Trophoblast cell (in vitro differentiated cells and primary cell): Measurements from ENCODE around the gene EML1.

Experiments
- DNase-seq, 2 donors: peaks; one replicate each; pipeline ENCODE4 v3.0.0-alpha.2; 2016
- H2AFZ ChIP-seq: 2 replicates; pipeline ENCODE4 v1.6.1; 2013; ENCODE audit warnings: low read length, moderate library complexity, mild to moderate bottlenecking; ENCODE audit not compliant: insufficient read depth, poor library complexity
- H2AK5ac ChIP-seq: 2 replicates; pipeline ENCODE4 v1.6.1; 2013; ENCODE audit warnings: mild to moderate bottlenecking, low read length
- H2BK120ac ChIP-seq: 2 replicates; pipeline ENCODE4 v1.6.1; 2013; ENCODE audit warnings: low read length, mild to moderate bottlenecking, moderate library complexity; ENCODE audit not compliant: insufficient read depth, poor library complexity
- H2BK12ac ChIP-seq: 2 replicates; pipeline ENCODE4 v1.6.1; 2013; ENCODE audit warnings: mild to moderate bottlenecking, low read length, moderate library complexity
- H2BK5ac ChIP-seq: 2 replicates; pipeline ENCODE4 v1.6.1; 2013; ENCODE audit warnings: low read length, low read depth, moderate library complexity, mild to moderate bottlenecking; ENCODE audit not compliant: poor library complexity
- H3K14ac ChIP-seq: 2 replicates; pipeline ENCODE4 v1.6.1; 2013; ENCODE audit warnings: mild to moderate bottlenecking, low read length
- H3K18ac ChIP-seq: 2 replicates; pipeline ENCODE4 v1.6.1; 2013; ENCODE audit warnings: mild to moderate bottlenecking, low read length
- H3K23ac ChIP-seq: 2 replicates; pipeline ENCODE4 v1.6.1; 2013; ENCODE audit warnings: low read length
- H3K27ac ChIP-seq: 2 replicates; pipeline ENCODE4 v1.5.1; 2013; ENCODE audit warnings: low read depth, mild to moderate bottlenecking, inconsistent platforms, low read length, moderate library complexity
- H3K27me3 ChIP-seq: 2 replicates; pipeline ENCODE4 v1.6.1; 2013; ENCODE audit warnings: inconsistent platforms, mild to moderate bottlenecking, low read length, moderate library complexity; ENCODE audit not compliant: insufficient read depth
- H3K36me3 ChIP-seq, 2 experiments: 1 replicate in 1 of 2; 2 replicates in 1 of 2; pipeline ENCODE4 v1.6.1; 2013; ENCODE audit warnings: low read length in 2 of 2, mild to moderate bottlenecking in 2 of 2, moderate library complexity in 1 of 2; ENCODE audit not compliant: insufficient read depth in 2 of 2, control insufficient read depth in 1 of 2
- H3K4ac ChIP-seq: 2 replicates; pipeline ENCODE4 v1.6.1; 2013; ENCODE audit warnings: low read depth, mild to moderate bottlenecking, low read length, moderate library complexity
- H3K4me1 ChIP-seq, 2 experiments: 1 replicate in 1 of 2; 2 replicates in 1 of 2; pipeline ENCODE4 v1.6.1; 2013; ENCODE audit warnings: low read length in 2 of 2, mild to moderate bottlenecking in 2 of 2, moderate library complexity in 1 of 2; ENCODE audit not compliant: insufficient read depth in 2 of 2, control insufficient read depth in 1 of 2
- H3K4me2 ChIP-seq: 2 replicates; pipeline ENCODE4 v1.6.1; 2013; ENCODE audit warnings: inconsistent platforms, mild to moderate bottlenecking, low read length, moderate library complexity
- H3K4me3 ChIP-seq: 2 replicates; pipeline ENCODE4 v1.5.1; 2013; ENCODE audit warnings: mild to moderate bottlenecking, low read depth, low read length, inconsistent platforms
- H3K79me1 ChIP-seq: one replicate; pipeline ENCODE4 v1.6.1; 2013; ENCODE audit warnings: low read length
- H3K79me2 ChIP-seq: 2 replicates; pipeline ENCODE4 v1.6.1; 2013; ENCODE audit warnings: low read length, mild to moderate bottlenecking; ENCODE audit not compliant: control insufficient read depth, insufficient read depth, poor library complexity
- H3K9ac ChIP-seq: 2 replicates; pipeline ENCODE4 v1.6.1; 2013; ENCODE audit warnings: mild to moderate bottlenecking, low read length
- H3K9me3 ChIP-seq: 2 replicates; pipeline ENCODE4 v1.6.1; 2013; ENCODE audit warnings: low read depth, mild to moderate bottlenecking, control low read depth, inconsistent platforms, low read length; ENCODE audit not compliant: insufficient read depth
- H4K12ac ChIP-seq: 2 replicates; pipeline ENCODE4 v1.6.1; 2013; ENCODE audit warnings: low read depth, mild to moderate bottlenecking, low read length, moderate library complexity
- H4K8ac ChIP-seq: 2 replicates; pipeline ENCODE4 v1.6.1; 2013; ENCODE audit warnings: low read depth, mild to moderate bottlenecking, low read length, moderate library complexity
- H4K91ac ChIP-seq: one replicate; pipeline ENCODE4 v1.6.1; 2013; ENCODE audit warnings: low read depth, mild to moderate bottlenecking, low read length, moderate library complexity
- WGBS: extraction: QIAGEN DNeasy Blood & Tissue Kit; methylation state at CpG from one replicate; pipeline ENCODE4 v1.1.7; 2013; ENCODE audit warnings: missing lambda C conversion rate; ENCODE audit not compliant: insufficient read length, insufficient coverage; ENCODE audit errors: extremely low coverage; 5-methylcytosine and 5-hydroxymethylcytosine counted together

The EML1 gene

GRCh38 chr14:99860219-99860618 lies 67.0 kb downstream of the EML1 start:
- no CpG with 5 or more reads among the region's 5 CpGs for WGBS
- Histone ChIP-seq H3K14ac (no peak overlapping the region), H4K91ac (no peak overlapping the region), H3K9ac (no peak overlapping the region), H3K79me1 (no peaks in the 10 kb centered on the region), H3K36me3 (no peaks in the 10 kb centered on the region), H3K4me3 (no peak overlapping the region), H3K4me2 (no peak overlapping the region), H4K12ac (no peak overlapping the region), H3K79me2 (no peaks in the 10 kb centered on the region), H2BK5ac (no peak overlapping the region), H3K9me3 (no peaks in the 10 kb centered on the region), H3K4ac (no peak overlapping the region), H3K18ac (no peak overlapping the region), H3K23ac (no peak overlapping the region), H3K4me1 (no peaks in the 10 kb centered on the region), H2AFZ (no peak overlapping the region), H4K8ac (no peak overlapping the region), H3K27me3 (no peaks in the 10 kb centered on the region), H2BK120ac (no peak overlapping the region), H2AK5ac (no peak overlapping the region), H2BK12ac (no peak overlapping the region), H3K27ac (no peak overlapping the region)
- peak; percentile 26 to 78 for DNase-seq

- no peak overlapping the region for H2BK120ac ChIP-seq
- H3K4me3 ChIP-seq: peak overlapping the region; percentile 37
- H3K36me3 ChIP-seq: no peaks in the 10 kb centered on the region
- H3K4me1 ChIP-seq: no peaks in the 10 kb centered on the region
- no peak overlapping the region for H3K14ac ChIP-seq
- H2AK5ac ChIP-seq: no peak overlapping the region
- no peak overlapping the region for H3K4ac ChIP-seq
- H4K91ac ChIP-seq: no peak overlapping the region
- no peak overlapping the region for H3K18ac ChIP-seq
- no CpG with 5 or more reads among the region's 4 CpGs for WGBS
- no peak overlapping the region for H3K9ac ChIP-seq
- H3K27ac ChIP-seq: no peak overlapping the region
- no peak overlapping the region for H2BK5ac ChIP-seq
- no peak overlapping the region for H2BK12ac ChIP-seq
- no peaks in the 10 kb centered on the region for H3K79me1 ChIP-seq
- no peaks in the 10 kb centered on the region for H3K9me3 ChIP-seq
- no peak overlapping the region for H4K8ac ChIP-seq
- no peaks in the 10 kb centered on the region for H3K27me3 ChIP-seq
- DNase-seq: no peak
- H3K4me2 ChIP-seq: no peak overlapping the region
- no peak overlapping the region for H2AFZ ChIP-seq
- no peaks in the 10 kb centered on the region for H3K79me2 ChIP-seq
- H4K12ac ChIP-seq: no peak overlapping the region
- H3K23ac ChIP-seq: no peak overlapping the region
Measured at GRCh38 chr14:99862136-99862535, 68.9 kb downstream of the EML1 start.

- Histone ChIP-seq H2AK5ac (no peak overlapping the region), H3K27me3 (no peaks in the 10 kb centered on the region), H3K4me3 (no peak overlapping the region), H3K79me2 (no peaks in the 10 kb centered on the region), H3K18ac (no peak overlapping the region), H3K4me1 (no peaks in the 10 kb centered on the region), H3K36me3 (no peaks in the 10 kb centered on the region), H3K23ac (no peak overlapping the region), H3K79me1 (no peaks in the 10 kb centered on the region), H3K4ac (no peak overlapping the region), H2BK5ac (no peak overlapping the region), H2AFZ (no peak overlapping the region), H4K91ac (no peak overlapping the region), H2BK12ac (no peak overlapping the region), H3K27ac (no peak overlapping the region), H2BK120ac (no peak overlapping the region), H3K9ac (no peak overlapping the region), H4K8ac (no peak overlapping the region), H4K12ac (no peak overlapping the region), H3K9me3 (no peaks in the 10 kb centered on the region), H3K14ac (no peak overlapping the region), H3K4me2 (no peak overlapping the region)
- no peak for DNase-seq
- no CpG with 5 or more reads among the region's 2 CpGs for WGBS
Measured at GRCh38 chr14:99863059-99863458, 69.8 kb downstream of the EML1 start.

- no peak overlapping the region for H4K91ac ChIP-seq
- no peaks in the 10 kb centered on the region for H3K9me3 ChIP-seq
- H3K79me2 ChIP-seq: no peaks in the 10 kb centered on the region
- no peak overlapping the region for H2BK5ac ChIP-seq
- H3K9ac ChIP-seq: no peak overlapping the region
- no peaks in the 10 kb centered on the region for H3K79me1 ChIP-seq
- no peak overlapping the region for H3K4me3 ChIP-seq
- H3K23ac ChIP-seq: no peak overlapping the region
- no CpG with 5 or more reads among the region's 2 CpGs for whole genome bisulfite sequencing
- H3K4me1 ChIP-seq: no peaks in the 10 kb centered on the region
- no peak for DNase-seq
- H3K4me2 ChIP-seq: no peak overlapping the region
- no peak overlapping the region for H3K27ac ChIP-seq
- H3K14ac ChIP-seq: no peak overlapping the region
- no peak overlapping the region for H4K12ac ChIP-seq
- no peak overlapping the region for H2BK120ac ChIP-seq
- H3K36me3 ChIP-seq: no peaks in the 10 kb centered on the region
- no peak overlapping the region for H2BK12ac ChIP-seq
- H3K4ac ChIP-seq: no peak overlapping the region
- no peaks in the 10 kb centered on the region for H3K27me3 ChIP-seq
- no peak overlapping the region for H4K8ac ChIP-seq
- H2AFZ ChIP-seq: no peak overlapping the region
- H3K18ac ChIP-seq: no peak overlapping the region
- no peak overlapping the region for H2AK5ac ChIP-seq
Measured at GRCh38 chr14:99865408-99865807, 72.2 kb downstream of the EML1 start.
